Measurements from ENCODE around the gene TRIP4. TPM values are rescaled to one million over a fixed set of nuclear protein-coding genes. Genes with fewer than 3 reads are reported as not detected.
"Not testable (repeated sequence)": the region's sequence is repeated elsewhere in the genome, so short reads cannot be mapped to it uniquely, and the experiment has no call there.

The TRIP4 gene
- polyA plus RNA-seq, 3 donors, result 23.0 to 40.1 (median 35.6) TPM

GRCh38 chr15:64490598-64491259, 103.1 kb downstream of the TRIP4 start:
- no peak overlapping the region for H2AFZ ChIP-seq (ENCODE audit: insufficient read depth, low read depth, low read length, poor library complexity, severe bottlenecking)
- H3K9me3 ChIP-seq (replicated peaks in 1 of 2; ENCODE audit: control insufficient read depth in 1 of 2, insufficient read depth in 1 of 2, low read length in 2 of 2), result no peaks in the 10 kb centered on the region
- H3K4me3 ChIP-seq (replicated peaks in 1 of 3; ENCODE audit: low read depth in 2 of 3, low read length in 3 of 3), result no peak overlapping the region
- Mint-ChIP-seq H3K27me3 (ENCODE audit: low read depth in 3 of 3) (no peaks in the 10 kb centered on the region), H3K27ac (no peak overlapping the region), H3K9me3 (peaks cover 0 to 2% (median 0%) of the 10 kb centered on the region in 7 donors), H3K36me3 (peaks cover 15 to 49% of the 10 kb centered on the region in 2 donors), H3K4me3 (no peak overlapping the region), H3K4me1 (no peaks in the 10 kb centered on the region)
- peaks cover 55% of the 10 kb centered on the region for H4K20me1 ChIP-seq (ENCODE audit: insufficient read depth, low read length)
- H3K4me2 ChIP-seq (replicated peaks; ENCODE audit: extremely low read depth, low read length, poor library complexity, severe bottlenecking), result no peak overlapping the region
- no peak overlapping the region for H3K9ac ChIP-seq (ENCODE audit: insufficient read depth, low read length, poor library complexity, severe bottlenecking)
- peaks cover 54% of the 10 kb centered on the region for H3K79me2 ChIP-seq (ENCODE audit: insufficient read depth, low read length)
- H3K27me3 ChIP-seq (ENCODE audit: control insufficient read depth in 2 of 2, insufficient read depth in 2 of 2, low read length in 2 of 2), result no peaks in the 10 kb centered on the region
- peaks cover 4 to 34% of the 10 kb centered on the region in 2 donors for H3K36me3 ChIP-seq (replicated peaks in 1 of 2; ENCODE audit: control insufficient read depth in 1 of 2, insufficient read depth in 2 of 2, low read length in 2 of 2)
- H3K4me1 ChIP-seq (ENCODE audit: control insufficient read depth in 1 of 2, insufficient read depth in 2 of 2, low read length in 2 of 2), result no peaks in the 10 kb centered on the region
- DNase-seq, result no peak
- no peak overlapping the region for H3K27ac ChIP-seq (ENCODE audit: low read depth in 1 of 2, low read length in 2 of 2)
- intact Hi-C loops (cut with micrococcal nuclease), result no loop called here
- TF ChIP-seq CTCF (IDR thresholded peaks at IDR 0.05), result no peak

DNA sequence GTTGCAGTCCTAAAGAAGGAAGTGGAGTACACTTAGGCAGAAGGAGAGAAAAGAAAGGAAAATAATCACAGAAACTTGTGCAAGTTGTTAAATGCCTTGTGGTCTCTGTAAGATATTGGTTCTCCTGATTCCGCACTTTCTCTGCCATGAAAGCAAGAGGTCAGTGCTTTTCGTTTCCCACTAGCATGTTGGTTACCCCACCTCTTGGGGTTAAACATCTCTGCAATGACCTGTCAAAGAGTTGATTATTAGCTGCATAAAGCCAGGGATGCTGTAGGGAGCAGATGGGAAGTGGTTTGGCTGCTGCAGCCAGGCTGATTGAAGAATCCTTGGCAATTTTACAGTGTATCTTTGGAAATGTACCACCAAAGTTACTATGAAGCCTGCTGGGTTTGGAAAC, 106.0 kb downstream of the TRIP4 start:
- Histone ChIP-seq H3K4me1 (ENCODE audit: control insufficient read depth in 1 of 2, insufficient read depth in 2 of 2, low read length in 2 of 2) (no peaks in the 10 kb centered on the region), H3K27ac (ENCODE audit: low read depth in 1 of 2, low read length in 2 of 2) (no peak overlapping the region), H3K4me2 (replicated peaks; ENCODE audit: extremely low read depth, low read length, poor library complexity, severe bottlenecking) (no peak overlapping the region), H3K36me3 (replicated peaks in 1 of 2; ENCODE audit: control insufficient read depth in 1 of 2, insufficient read depth in 2 of 2, low read length in 2 of 2) (peaks cover 12 to 44% of the 10 kb centered on the region in 2 donors), H3K4me3 (replicated peaks in 1 of 3; ENCODE audit: low read depth in 2 of 3, low read length in 3 of 3) (no peak overlapping the region), H3K9ac (ENCODE audit: insufficient read depth, low read length, poor library complexity, severe bottlenecking) (no peak overlapping the region), H3K9me3 (replicated peaks in 1 of 2; ENCODE audit: control insufficient read depth in 1 of 2, insufficient read depth in 1 of 2, low read length in 2 of 2) (no peaks in the 10 kb centered on the region), H3K79me2 (ENCODE audit: insufficient read depth, low read length) (peaks cover 67% of the 10 kb centered on the region), H2AFZ (ENCODE audit: insufficient read depth, low read depth, low read length, poor library complexity, severe bottlenecking) (no peak overlapping the region), H4K20me1 (ENCODE audit: insufficient read depth, low read length) (peaks cover 64% of the 10 kb centered on the region), H3K27me3 (ENCODE audit: control insufficient read depth in 2 of 2, insufficient read depth in 2 of 2, low read length in 2 of 2) (no peaks in the 10 kb centered on the region)
- Mint-ChIP-seq H3K36me3 (peaks cover 16 to 48% of the 10 kb centered on the region in 2 donors), H3K4me1 (no peaks in the 10 kb centered on the region), H3K27me3 (ENCODE audit: low read depth in 3 of 3) (no peaks in the 10 kb centered on the region), H3K4me3 (no peak overlapping the region), H3K9me3 (peaks cover 0 to 2% (median 0%) of the 10 kb centered on the region in 7 donors), H3K27ac (peak overlapping the region in 1 of 7 donors; percentile 60)
- 95% methylated on average over 2 of the region's 2 CpGs for WGBS (ENCODE audit: insufficient coverage)
- no peak for DNase-seq
- TF ChIP-seq CTCF (IDR thresholded peaks at IDR 0.05), result no peak
- intact Hi-C loops (cut with micrococcal nuclease), result no loop called here

DNA sequence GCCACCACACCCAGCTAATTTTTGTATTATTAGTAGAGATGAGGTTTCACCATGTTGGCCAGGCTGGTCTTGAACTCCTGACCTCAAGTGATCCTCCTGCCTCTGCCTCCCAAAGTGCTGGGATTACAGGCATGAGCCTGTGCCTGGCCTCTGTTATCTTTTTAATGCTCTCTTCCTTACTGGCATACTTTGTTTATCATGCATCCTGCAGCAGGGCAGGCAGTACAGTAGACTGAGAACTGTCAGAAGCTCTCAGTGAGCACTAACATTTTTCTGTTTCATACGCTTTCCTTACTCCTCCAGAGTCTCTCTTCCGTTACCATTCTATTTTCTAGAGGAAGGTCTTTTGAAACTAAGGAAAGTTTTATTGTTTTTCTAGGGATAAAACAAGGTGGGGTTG, 108.3 kb downstream of the TRIP4 start:
- intact Hi-C loops (cut with micrococcal nuclease); H3K4me3 ChIP-seq (replicated peaks in 1 of 3; ENCODE audit: low read depth in 2 of 3, low read length in 3 of 3); H3K27me3 ChIP-seq (ENCODE audit: control insufficient read depth in 2 of 2, insufficient read depth in 2 of 2, low read length in 2 of 2); H2AFZ ChIP-seq (ENCODE audit: insufficient read depth, low read depth, low read length, poor library complexity, severe bottlenecking); H3K4me1 ChIP-seq (ENCODE audit: control insufficient read depth in 1 of 2, insufficient read depth in 2 of 2, low read length in 2 of 2); H3K9me3 ChIP-seq (replicated peaks in 1 of 2; ENCODE audit: control insufficient read depth in 1 of 2, insufficient read depth in 1 of 2, low read length in 2 of 2); H3K4me1 Mint-ChIP-seq; DNase-seq; H3K27ac ChIP-seq (ENCODE audit: low read depth in 1 of 2, low read length in 2 of 2); H3K27me3 Mint-ChIP-seq (ENCODE audit: low read depth in 3 of 3); H3K9ac ChIP-seq (ENCODE audit: insufficient read depth, low read length, poor library complexity, severe bottlenecking); H3K4me3 Mint-ChIP-seq; H3K4me2 ChIP-seq (replicated peaks; ENCODE audit: extremely low read depth, low read length, poor library complexity, severe bottlenecking); H3K9me3 Mint-ChIP-seq: not testable (repeated sequence)
- peaks cover 33 to 54% of the 10 kb centered on the region in 2 donors for H3K36me3 ChIP-seq (replicated peaks in 1 of 2; ENCODE audit: control insufficient read depth in 1 of 2, insufficient read depth in 2 of 2, low read length in 2 of 2)
- Mint-ChIP-seq H3K36me3 (peaks cover 31 to 46% of the 10 kb centered on the region in 2 donors), H3K27ac (peak overlapping the region in 3 of 7 donors; percentile 4 to 49 (median 28))
- peaks cover 74% of the 10 kb centered on the region for H3K79me2 ChIP-seq (ENCODE audit: insufficient read depth, low read length)
- no CpG with 5 or more reads among the region's 2 CpGs for WGBS (ENCODE audit: insufficient coverage)
- peaks cover 80% of the 10 kb centered on the region for H4K20me1 ChIP-seq (ENCODE audit: insufficient read depth, low read length)

Data from CD14-positive monocyte (primary cell).